Ovary (tissue), 9 donors: ENCODE data around the gene STAP2. TPM values are rescaled to one million over a fixed set of nuclear protein-coding genes. Genes with fewer than 3 reads are reported as not detected.

Source experiments
- DNase-seq, 5 donors: peaks; one replicate each; pipeline ENCODE4 v3.0.0-alpha.2; 2019 to 2020
- H3K27ac ChIP-seq, 2 donors: fragments of 200-600 bp; one replicate each; pipeline versions ENCODE4 v1.5.1 to v1.8.0; 2019 to 2022
- H3K27me3 ChIP-seq: fragments of 200-600 bp; one replicate; pipeline ENCODE4 v1.8.0; 2022
- H3K36me3 ChIP-seq: fragments of 200-600 bp; sonication (generic); one replicate; pipeline ENCODE4 v1.5.1; 2019
- H3K4me1 ChIP-seq: one replicate; pipeline ENCODE4 v1.8.1; 2013; ENCODE audit warnings: mild to moderate bottlenecking, moderate library complexity; ENCODE audit not compliant: insufficient read depth
- H3K4me3 ChIP-seq: fragments of 200-600 bp; sonication (generic); one replicate; pipeline ENCODE4 v1.5.1; 2017
- H3K9me3 ChIP-seq, 2 donors: fragments of 200-600 bp in 1 of 2; sonication (generic) in 1 of 2; one replicate each; pipeline versions ENCODE4 v1.5.1 to v1.8.1; 2013 to 2019; ENCODE audit warnings: mild to moderate bottlenecking in 1 of 2, moderate library complexity in 1 of 2
- CTCF ChIP-seq, 3 donors: fragments of 450-650 bp in 2 of 3; fragments of 200-600 bp in 1 of 3; IDR thresholded peaks; one replicate each; pipeline versions ENCODE4 v1.5.1 to v1.8.0; 2016 to 2022; ENCODE audit warnings: antibody characterized with exemption in 3 of 3, mild to moderate bottlenecking in 1 of 3
- EP300 ChIP-seq: sonication (generic); formaldehyde crosslinking; IDR thresholded peaks from one replicate; pipeline ENCODE4 v1.6.1; 2017; ENCODE audit warnings: antibody characterized with exemption
- POLR2A ChIP-seq: fragments of 450-650 bp; IDR thresholded peaks from one replicate; pipeline ENCODE4 v1.6.1; 2017; ENCODE audit warnings: antibody characterized with exemption, mild to moderate bottlenecking, moderate library complexity
- WGBS, 3 donors: extraction: QIAGEN DNeasy Blood & Tissue Kit in 1 of 3; methylation state at CpG; one replicate each; pipeline versions ENCODE4 v1.1.5 to v1.1.7; 2013 to 2017; 5-methylcytosine and 5-hydroxymethylcytosine counted together
- intact Hi-C, 4 donors: fragments of 100-400 bp; cut with DNase I; formaldehyde crosslinking; loops; one replicate each; pipeline versions ENCODE4 v1.11.0 to v1.15.1; 2022 to 2023
- polyA plus RNA-seq, 2 donors: library from polyadenylated mRNA; stranded (reverse); fragments of 200-250 nt in 1 of 2; fragments of 350-450 nt in 1 of 2; fragmentation: Illumina TruSeq in 1 of 2; extraction: RNeasy Lipid Tissue Mini Kit (QIAGEN cat#74804) in 1 of 2; gene quantifications; one replicate each; pipeline ENCODE4 v1.2.3, GENCODE V29; 2013 to 2014
- total RNA-seq, 7 donors: library from RNA; depleted of rRNA in 2 of 7; stranded (reverse); fragments of >200 nt in 2 of 7; fragmentation: NEBNext Ultra II Directional in 3 of 7; extraction: Animal tissue kit (Norgen Biotek cat#: 25700) in 3 of 7; gene quantifications; one replicate each; pipeline versions ENCODE4 v1.1.0 to v1.2.4, GENCODE V29; 2016 to 2023
- donor health status: DM: no; HTN: no; CAD: no; lungs with moderate emphysema.
- donor health status: DM: no; HTN: no; CAD: no.
- donor health status: Bipolar disorder and iron deficiency.
- donor health status: DM: yes; HTN: yes; CAD: no.
- donor health status: DM: no; HTN: no; CAD: no.
- donor health status: DM: yes; HTN: yes; CAD: no.

The STAP2 gene
- total and polyA plus RNA-seq, 9 donors: 9.7 to 32.5 (median 17.5) TPM

- no peak for TF ChIP-seq POLR2A
- no peak for TF ChIP-seq CTCF (IDR thresholded peaks at IDR 0.05)
- no peak for TF ChIP-seq EP300
- 80 to 86% (median 81%) methylated on average over 6 of the region's 6 CpGs for WGBS, 3 donors
- no peaks in the 10 kb centered on the region for H3K36me3 ChIP-seq
- intact Hi-C loops: loop anchor here in 1 of 4 donors (10.0 kb wide), 1 partner anchor 83 kb away; no protein-coding TSS in a partner anchor
- H3K27me3 ChIP-seq: no peaks in the 10 kb centered on the region
- no peak for DNase-seq
- H3K9me3 ChIP-seq: no peaks in the 10 kb centered on the region
- H3K27ac ChIP-seq: no peak overlapping the region
- no peak overlapping the region for H3K4me3 ChIP-seq
- peaks cover 2% of the 10 kb centered on the region for H3K4me1 ChIP-seq
These were observed 8.9 kb upstream of the STAP2 start for GRCh38 chr19:4347521-4347920.

DNA sequence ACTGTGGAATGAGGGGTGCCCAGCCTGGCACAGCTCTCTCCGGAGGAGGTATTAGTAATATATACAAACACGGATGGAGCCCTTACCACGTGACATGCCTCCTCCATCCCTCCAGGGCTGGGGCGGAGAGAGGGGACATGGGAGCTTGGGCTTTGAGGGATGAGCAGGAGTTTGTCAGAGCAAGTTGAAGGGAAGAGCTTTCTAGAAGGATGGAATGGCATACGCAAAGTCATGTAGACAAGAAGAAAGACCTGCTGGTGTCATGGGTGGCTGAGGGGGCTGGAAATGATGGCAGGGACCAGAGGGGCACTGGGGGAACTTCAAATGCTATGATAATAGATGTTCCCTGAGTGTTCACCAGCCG is 7.4 kb upstream of the STAP2 start:
- Histone ChIP-seq H3K27me3 (no peaks in the 10 kb centered on the region), H3K9me3 (no peaks in the 10 kb centered on the region), H3K36me3 (no peaks in the 10 kb centered on the region), H3K4me1 (peaks cover 5% of the 10 kb centered on the region), H3K4me3 (no peak overlapping the region), H3K27ac (no peak overlapping the region)
- TF ChIP-seq CTCF (IDR thresholded peaks at IDR 0.05) (no peak), POLR2A (no peak), EP300 (no peak)
- DNase-seq: no peak
- 87 to 90% (median 89%) methylated on average over 6 of the region's 6 CpGs for WGBS, 3 donors
- intact Hi-C loops: loop anchor here in 1 of 4 donors (10.0 kb wide), 1 partner anchor 81 kb away; no protein-coding TSS in a partner anchor

- H3K4me1 ChIP-seq: peaks cover 5% of the 10 kb centered on the region
- H3K27ac ChIP-seq: no peak overlapping the region
- 72 to 86% (median 82%) methylated on average over 15 of the region's 15 CpGs for WGBS, 3 donors
- H3K27me3 ChIP-seq: no peaks in the 10 kb centered on the region
- H3K4me3 ChIP-seq: no peak overlapping the region
- no peaks in the 10 kb centered on the region for H3K9me3 ChIP-seq
- intact Hi-C loops: loop anchor here in 1 of 4 donors (10.0 kb wide), 1 partner anchor 81 kb away; no protein-coding TSS in a partner anchor
- peak in 1 of 5 donors; percentile 24 for DNase-seq
- TF ChIP-seq POLR2A (no peak), EP300 (no peak), CTCF (IDR thresholded peaks at IDR 0.05) (no peak)
- no peaks in the 10 kb centered on the region for H3K36me3 ChIP-seq
These were observed 6.9 kb upstream of the STAP2 start for GRCh38 chr19:4345342-4346019.

- intact Hi-C loops: loop anchor here in 2 of 4 donors (5.0 to 10.0 kb wide), 2 partner anchors 59 to 79 kb away; partner anchors contain the start of genes CHAF1A (in 1 of the 2) and SH3GL1 (in 1 of the 2)
- TF ChIP-seq CTCF (IDR thresholded peaks at IDR 0.05) (no peak), EP300 (no peak), POLR2A (no peak)
These were observed 5.0 kb upstream of the STAP2 start, which contains the start of gene MPND for GRCh38 chr19:4343370-4344307. Gene MPND (plus strand): TSS chr19:4343562. CDS start chr19:4343594, 32 bp downstream.

More at GRCh38 chr19:4343370-4344307, 5.0 kb upstream of the STAP2 start, which contains the start of gene MPND:
- Histone ChIP-seq H3K27me3 (no peaks in the 10 kb centered on the region), H3K27ac (peak within 1 kb of the TSS; percentile 83 to 86), H3K36me3 (no peaks in the 10 kb centered on the region), H3K9me3 (no peaks in the 10 kb centered on the region), H3K4me1 (peaks cover 8% of the 10 kb centered on the region), H3K4me3 (peak within 1 kb of the TSS; percentile 72)
- DNase-seq: peak; percentile 91 to 94 (median 92)
- WGBS, 3 donors: 2 to 15% (median 7%) methylated on average over 32 to 99 of the region's 101 CpGs
